Glomerular visceral epithelial cell (primary cell): Measurements from ENCODE around the gene CSTF2T.
"Not testable (repeated sequence)": the region's sequence is repeated elsewhere in the genome, so short reads cannot be mapped to it uniquely, and the experiment has no call there.

ENCODE experiments used
- DNase-seq: peaks from one replicate; pipeline ENCODE4 v3.0.0-alpha.2; 2016; ENCODE audit errors: extremely low spot score

The CSTF2T gene

GRCh38 chr10:51698473-51699063 lies 827 bp downstream of the CSTF2T start:
- no peak for DNase-seq

GRCh38 chr10:51696251-51696650 lies 3.1 kb downstream of the CSTF2T start:
- DNase-seq: no peak

- DNase-seq: no peak
Observed at GRCh38 chr10:51694086-51694768, 5.2 kb downstream of the CSTF2T start.

DNA sequence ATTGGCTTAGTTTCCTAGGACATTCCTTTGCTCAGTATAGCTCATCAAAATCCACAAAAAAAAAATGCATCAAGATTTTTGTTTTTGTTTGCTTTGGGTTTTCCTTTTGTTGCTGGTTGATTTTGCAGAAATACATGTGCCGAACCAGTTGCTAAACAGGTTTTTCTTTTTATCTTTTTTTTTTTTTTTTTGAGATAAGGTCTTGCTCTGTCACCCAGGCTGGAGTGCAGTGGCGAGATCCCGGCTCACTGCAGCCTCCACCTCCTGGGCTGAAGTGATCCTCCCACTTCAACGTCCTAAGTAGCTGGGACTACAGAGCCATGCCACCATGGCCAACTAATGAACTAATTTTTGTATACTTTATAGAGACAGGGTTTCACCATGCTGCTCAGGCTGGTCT lies 8.3 kb downstream of the CSTF2T start:
- DNase-seq: no peak

DNA sequence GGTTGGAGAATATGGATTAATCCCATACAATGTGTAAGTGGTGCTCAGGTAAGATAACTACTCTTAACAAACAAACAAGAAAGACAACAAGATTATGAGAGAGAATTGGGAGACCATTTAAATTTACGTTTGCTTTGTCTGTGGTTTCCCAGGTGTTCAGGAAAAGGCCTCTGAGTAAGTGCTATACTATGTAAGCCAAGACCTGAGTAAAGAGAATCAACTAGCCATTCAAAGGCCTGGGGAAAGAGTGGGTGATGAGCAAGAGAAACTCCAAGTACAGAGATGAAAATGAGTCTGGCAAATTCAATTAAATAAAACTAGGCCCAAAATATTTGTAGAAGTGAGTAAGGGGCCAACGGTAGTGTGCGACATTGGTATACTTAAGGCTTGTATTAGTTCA lies 9.9 kb downstream of the CSTF2T start:
- DNase-seq: no peak

- not testable (repeated sequence) for DNase-seq
Observed at GRCh38 chr10:51688826-51689225, 10.6 kb downstream of the CSTF2T start.

GRCh38 chr10:51687296-51687695 lies 12.1 kb downstream of the CSTF2T start:
- no peak for DNase-seq

- DNase-seq: no peak
Observed at GRCh38 chr10:51685768-51686167, 13.6 kb downstream of the CSTF2T start.

DNA sequence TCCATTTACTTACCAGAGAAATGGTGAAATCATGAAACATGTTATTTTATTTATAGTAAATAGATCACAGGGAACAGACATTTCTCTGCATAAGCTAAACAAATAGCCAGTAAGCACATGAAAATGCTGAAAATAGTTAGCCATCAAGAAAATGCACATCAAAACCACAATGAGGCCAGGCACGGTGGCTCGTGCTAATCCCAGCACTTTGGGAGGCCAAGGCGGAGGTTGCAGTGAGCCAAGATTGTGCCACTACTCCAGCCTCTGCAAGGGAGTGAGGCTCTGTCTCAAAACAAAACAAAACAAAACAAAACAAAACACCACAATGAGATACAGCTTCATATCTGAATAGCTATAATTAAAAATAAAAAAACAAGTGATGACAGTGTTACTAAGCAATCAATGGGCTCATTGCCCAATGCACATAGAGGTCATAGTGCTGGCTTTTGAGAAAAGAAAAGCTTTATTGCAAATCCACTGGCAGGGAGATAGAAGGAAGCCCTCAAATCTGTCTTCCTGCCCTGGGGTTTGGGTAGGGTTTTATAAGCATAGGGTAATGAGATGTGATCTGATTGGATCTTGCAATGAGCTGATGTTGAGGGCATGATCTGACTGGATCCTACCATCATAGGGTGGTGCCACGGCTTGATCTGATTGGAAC lies 16.2 kb downstream of the CSTF2T start:
- DNase-seq: no peak

- DNase-seq: no peak
Observed at GRCh38 chr10:51679841-51680240, 19.6 kb downstream of the CSTF2T start.

DNA sequence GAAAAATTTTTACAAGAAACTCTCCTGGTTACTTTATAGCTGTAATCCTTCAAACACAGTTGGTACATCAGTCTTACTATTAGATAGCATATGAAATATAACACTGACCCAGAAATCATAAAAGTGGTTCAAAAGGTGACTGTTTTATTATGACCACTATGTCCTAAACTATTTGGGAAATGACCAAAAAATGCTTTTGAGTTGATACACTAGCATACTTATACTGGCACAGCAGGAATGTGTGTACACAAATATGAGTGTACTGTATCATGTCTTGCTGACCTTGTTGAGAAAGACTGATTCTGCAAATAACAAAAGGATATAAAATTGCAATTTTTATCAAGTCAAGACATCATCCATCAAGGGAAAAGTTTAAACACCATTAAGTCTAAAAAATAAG lies 24.3 kb downstream of the CSTF2T start:
- no peak for DNase-seq

- DNase-seq: no peak
Observed at GRCh38 chr10:51672039-51672535, 27.3 kb downstream of the CSTF2T start.

- no peak for DNase-seq
Observed at GRCh38 chr10:51669041-51669440, 30.4 kb downstream of the CSTF2T start.

DNA sequence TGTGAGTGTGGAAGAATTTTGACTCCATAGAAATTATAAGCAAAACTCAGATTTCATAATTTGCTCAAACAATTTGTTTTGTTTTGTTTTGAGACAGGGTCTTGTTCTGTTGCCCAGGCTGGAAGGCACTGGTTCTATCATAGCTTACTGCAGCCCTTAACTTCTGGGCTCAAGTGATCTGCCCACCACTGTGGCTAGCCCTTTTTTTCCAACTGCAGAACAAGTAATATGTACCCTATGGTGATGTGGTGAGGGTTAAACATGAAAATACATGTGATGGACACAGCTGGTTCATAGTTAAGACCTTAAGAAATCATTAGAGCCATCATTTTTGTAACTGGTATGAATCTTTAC lies 31.1 kb downstream of the CSTF2T start:
- DNase-seq: no peak

- no peak for DNase-seq
Observed at GRCh38 chr10:51667678-51668335, 31.6 kb downstream of the CSTF2T start.

GRCh38 chr10:51666456-51666855 lies 32.9 kb downstream of the CSTF2T start:
- no peak for DNase-seq

- DNase-seq: no peak
Observed at GRCh38 chr10:51663086-51663485, 36.3 kb downstream of the CSTF2T start.

DNA sequence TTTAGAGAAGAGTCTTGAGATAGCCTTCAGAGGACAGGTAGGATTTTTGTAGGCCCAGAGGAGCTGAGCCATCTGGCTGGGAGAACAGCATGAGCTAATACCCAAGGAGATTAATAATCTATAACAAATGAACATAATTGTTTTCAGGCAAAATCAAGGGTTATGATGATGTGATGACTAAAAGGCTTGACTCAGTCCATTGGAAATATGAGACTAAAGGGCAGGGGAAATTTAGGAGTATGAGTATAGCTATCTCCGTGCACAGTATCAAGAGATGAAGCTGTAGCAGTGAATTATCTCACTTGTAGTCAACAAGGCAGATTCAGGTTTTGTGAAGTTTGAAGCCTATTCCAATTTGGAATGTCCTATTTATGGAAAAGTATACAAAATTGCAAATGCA lies 40.1 kb downstream of the CSTF2T start:
- no peak for DNase-seq

DNA sequence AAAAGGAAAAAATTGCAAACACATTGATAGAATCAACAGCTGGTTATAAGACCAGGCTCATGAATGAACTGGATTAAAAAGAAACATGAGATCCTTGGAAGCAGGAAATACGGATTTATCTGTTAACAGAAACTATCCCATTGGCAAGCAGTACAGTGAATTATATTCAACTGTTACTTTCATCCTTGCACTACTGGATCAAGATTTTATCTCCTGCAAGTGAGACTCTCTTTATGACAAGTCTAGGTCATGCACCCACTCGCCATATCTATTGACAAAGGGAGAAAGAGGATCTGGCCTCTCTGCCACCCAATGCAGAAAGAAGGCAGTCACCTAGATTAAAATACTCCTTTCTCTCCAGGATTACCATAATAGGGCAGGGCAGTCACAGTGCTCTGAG lies 41.4 kb downstream of the CSTF2T start:
- no peak for DNase-seq

DNA sequence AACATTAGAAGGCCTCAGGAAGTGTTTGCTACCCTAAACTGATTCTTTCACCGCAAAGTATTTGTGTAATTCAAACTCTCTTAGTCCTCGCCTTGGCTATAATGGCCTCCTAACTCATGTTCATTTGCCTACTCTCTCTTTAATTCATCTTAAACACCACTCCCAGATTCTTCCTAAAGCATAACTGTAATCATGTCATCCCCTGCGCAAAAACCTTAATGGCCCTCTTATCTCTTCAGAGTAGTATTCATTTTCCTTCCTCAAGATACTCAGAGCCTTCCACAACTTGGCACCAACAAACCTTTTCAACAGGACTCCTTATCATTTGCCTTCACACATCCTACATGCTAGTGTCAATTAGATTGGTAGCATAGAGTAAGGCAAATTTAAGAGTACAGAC lies 42.9 kb downstream of the CSTF2T start:
- no peak for DNase-seq

- DNase-seq: no peak
Observed at GRCh38 chr10:51654918-51655317, 44.5 kb downstream of the CSTF2T start.

- DNase-seq: no peak
Observed at GRCh38 chr10:51653025-51653424, 46.4 kb downstream of the CSTF2T start.

- DNase-seq: no peak
Observed at GRCh38 chr10:51651063-51651462, 48.3 kb downstream of the CSTF2T start.
